ENCODE results near the gene CACNB2. TPM values are rescaled to one million over a fixed set of nuclear protein-coding genes. Genes with fewer than 3 reads are reported as not detected.
A peak's percentile ranks its signal among the peaks of the same experiment; 100 is the strongest.

Gene CACNB2
- total and polyA plus RNA-seq, 8 donors, result 4.9 to 11.1 (median 7.3) TPM

DNA sequence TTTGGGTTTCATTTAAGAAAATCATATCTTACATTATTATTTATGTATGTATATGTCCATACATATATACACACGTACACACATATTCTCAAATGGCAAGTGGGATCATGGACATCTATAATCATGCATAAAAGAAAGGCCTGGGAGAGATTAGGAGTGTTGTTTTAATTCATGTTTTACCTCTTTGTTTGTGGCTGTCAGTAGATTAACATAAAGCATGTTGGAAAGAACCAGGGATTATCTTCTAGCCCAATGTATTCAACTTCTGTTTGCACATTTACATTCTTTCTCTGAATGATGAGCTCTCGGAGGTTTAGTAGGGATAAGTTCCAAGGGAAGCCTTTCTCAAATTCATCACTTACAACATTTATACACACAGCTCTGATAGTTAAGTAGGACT lies 319.8 kb downstream of the CACNB2 start:
- FAIRE-seq, result no peak
- intact Hi-C loops (cut with DNase I), result no loop called here
- Histone ChIP-seq H3K27me3 (no peaks in the 10 kb centered on the region), H3K4me1 (no peaks in the 10 kb centered on the region), H3K36me3 (no peaks in the 10 kb centered on the region), H3K9me3 (no peaks in the 10 kb centered on the region), H3K27ac (no peak overlapping the region), H3K4me3 (no peak overlapping the region)
- ATAC-seq, result no peak
- DNase-seq, result no peak
- no peak for TF ChIP-seq CTCF (IDR thresholded peaks at IDR 0.05)
- WGBS, 2 donors, result 95 to 96% methylated on average over 2 of the region's 2 CpGs

- intact Hi-C loops (cut with DNase I), result no loop called here
- H3K4me3 ChIP-seq, result no peak overlapping the region
- no peaks in the 10 kb centered on the region for H3K9me3 ChIP-seq
- H3K27ac ChIP-seq, result no peak overlapping the region
- no peak for DNase-seq
- H3K27me3 ChIP-seq, result no peaks in the 10 kb centered on the region
- no peaks in the 10 kb centered on the region for H3K4me1 ChIP-seq
- FAIRE-seq, result no peak
- 83 to 87% methylated on average over 5 of the region's 5 CpGs for WGBS, 2 donors
- no peak for ATAC-seq
- TF ChIP-seq CTCF (IDR thresholded peaks at IDR 0.05), result no peak
- H3K36me3 ChIP-seq, result no peaks in the 10 kb centered on the region
Observed at GRCh38 chr10:18463673-18464211, 323.5 kb downstream of the CACNB2 start.

- no peak for TF ChIP-seq CTCF (IDR thresholded peaks at IDR 0.05)
- Histone ChIP-seq H3K27ac (no peak overlapping the region), H3K9me3 (no peaks in the 10 kb centered on the region), H3K36me3 (no peaks in the 10 kb centered on the region), H3K4me1 (peaks cover 0 to 6% (median 0%) of the 10 kb centered on the region in 3 donors), H3K4me3 (no peak overlapping the region), H3K27me3 (no peaks in the 10 kb centered on the region)
- ATAC-seq (no peak), DNase-seq (no peak), FAIRE-seq (no peak)
- intact Hi-C loops (cut with DNase I), result no loop called here
- WGBS, 2 donors, result 86 to 96% methylated on average over 2 of the region's 2 CpGs
Observed at GRCh38 chr10:18469125-18469524, 328.9 kb downstream of the CACNB2 start.

DNA sequence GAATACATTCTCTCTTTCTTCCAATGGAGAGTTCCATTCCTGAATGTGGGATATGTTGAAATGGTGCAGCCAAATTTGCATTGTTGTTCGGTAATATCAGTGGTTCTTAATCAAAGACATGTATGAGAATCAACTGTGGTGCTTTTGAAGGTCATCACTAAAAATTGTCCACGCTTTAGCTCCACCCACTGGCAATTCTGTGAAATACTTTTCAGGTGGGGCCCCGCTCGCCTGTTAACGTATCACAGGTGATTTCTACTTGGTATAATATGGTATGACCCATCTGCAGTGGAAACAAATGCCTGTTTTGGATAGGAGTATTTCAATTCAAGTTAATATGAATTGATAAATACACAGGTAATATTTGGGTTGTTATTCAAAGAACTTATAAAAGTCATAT lies 332.8 kb downstream of the CACNB2 start:
- WGBS, 2 donors, result 47% methylated on average over 5 of the region's 5 CpGs

More for the DNA sequence above, 332.8 kb downstream of the CACNB2 start:
- FAIRE-seq (no peak), ATAC-seq (peak in 3 of 4 donors; percentile 71 to 77 (median 72)), DNase-seq (peak in 2 of 6 donors; percentile 11 to 23)
- H3K9me3 ChIP-seq, result no peaks in the 10 kb centered on the region
- H3K27ac ChIP-seq, result peak overlapping the region in 1 of 4 donors; percentile 0
- intact Hi-C loops (cut with DNase I), result no loop called here
- TF ChIP-seq CTCF (IDR thresholded peaks at IDR 0.05), result no peak
- no peaks in the 10 kb centered on the region for H3K36me3 ChIP-seq
- H3K4me1 ChIP-seq, result peaks cover 0 to 6% (median 0%) of the 10 kb centered on the region in 3 donors
- H3K27me3 ChIP-seq, result no peaks in the 10 kb centered on the region
- H3K4me3 ChIP-seq, result no peak overlapping the region

Data from pancreas (tissue), 10 donors.